DND-41 (cell line): ENCODE measurements around the gene ZMYND15.

ENCODE experiments used
- ATAC-seq: fragments of 200-7000 bp; cut with Tn5 transposase; 3 replicates; pipeline ENCODE4 v1.9.1; 2021; ENCODE audit warnings: low read depth; ENCODE audit not compliant: insufficient read depth
- DNase-seq: peaks from one replicate; pipeline ENCODE4 v3.0.0-alpha.2; 2020
- H2AFZ ChIP-seq: 2 replicates; pipeline ENCODE4 v1.6.0; 2012; ENCODE audit warnings: low read depth, low read length
- H3K27ac ChIP-seq: 2 replicates; pipeline ENCODE4 v1.5.1; 2012; ENCODE audit warnings: low read length, inconsistent platforms
- H3K27me3 ChIP-seq: fragments of 200-600 bp; sonication (generic); 2 replicates; pipeline ENCODE4 v1.6.0; 2012; ENCODE audit warnings: low read length, mild to moderate bottlenecking, inconsistent platforms; ENCODE audit not compliant: insufficient read depth, poor library complexity
- H3K36me3 ChIP-seq: 2 replicates; pipeline ENCODE4 v1.5.1; 2012; ENCODE audit warnings: low read length, inconsistent platforms; ENCODE audit not compliant: insufficient read depth
- H3K4me1 ChIP-seq: 2 replicates; pipeline ENCODE4 v1.5.1; 2012; ENCODE audit warnings: mild to moderate bottlenecking, low read length; ENCODE audit not compliant: insufficient read depth
- H3K4me2 ChIP-seq: 2 replicates; pipeline ENCODE4 v1.6.0; 2012; ENCODE audit warnings: mild to moderate bottlenecking, moderate library complexity, low read length, inconsistent platforms; ENCODE audit not compliant: insufficient read depth
- H3K4me3 ChIP-seq, 2 experiments: fragments of 200-600 bp in 1 of 2; shearing (Covaris generic) in 1 of 2; 2 replicates each; pipeline ENCODE4 v1.5.1; 2012 to 2016; ENCODE audit warnings: inconsistent platforms in 2 of 2, low read length in 2 of 2, mild to moderate bottlenecking in 2 of 2, low read depth in 1 of 2, moderate library complexity in 1 of 2
- H3K79me2 ChIP-seq: 2 replicates; pipeline ENCODE4 v1.6.0; 2012; ENCODE audit warnings: low read length, inconsistent platforms; ENCODE audit not compliant: insufficient read depth
- H3K9ac ChIP-seq: 2 replicates; pipeline ENCODE4 v1.6.0; 2012; ENCODE audit warnings: low read depth, mild to moderate bottlenecking, inconsistent platforms, low read length, moderate library complexity
- H3K9me3 ChIP-seq: 2 replicates; pipeline ENCODE4 v1.5.1; 2012; ENCODE audit warnings: low read length, moderate library complexity, mild to moderate bottlenecking, inconsistent platforms; ENCODE audit not compliant: insufficient read depth, severe bottlenecking
- H4K20me1 ChIP-seq: 2 replicates; pipeline ENCODE4 v1.6.0; 2012; ENCODE audit warnings: low read length; ENCODE audit not compliant: insufficient read depth
- EZH2 ChIP-seq: IDR thresholded peaks from 3 replicates; pipeline ENCODE4 v1.6.1; 2012; ENCODE audit warnings: borderline replicate concordance, low read depth, mild to moderate bottlenecking, moderate library complexity, low read length, inconsistent platforms; ENCODE audit not compliant: severe bottlenecking
- TF ChIP-seq, protein P1 (sequence below): IDR thresholded peaks from 2 replicates; pipeline ENCODE4 v1.5.1; 2012; ENCODE audit warnings: borderline replicate concordance, low read length, moderate library complexity, mild to moderate bottlenecking; ENCODE audit not compliant: poor library complexity, severe bottlenecking; ENCODE audit errors: extremely low read depth

ZMYND15 gene

DNA sequence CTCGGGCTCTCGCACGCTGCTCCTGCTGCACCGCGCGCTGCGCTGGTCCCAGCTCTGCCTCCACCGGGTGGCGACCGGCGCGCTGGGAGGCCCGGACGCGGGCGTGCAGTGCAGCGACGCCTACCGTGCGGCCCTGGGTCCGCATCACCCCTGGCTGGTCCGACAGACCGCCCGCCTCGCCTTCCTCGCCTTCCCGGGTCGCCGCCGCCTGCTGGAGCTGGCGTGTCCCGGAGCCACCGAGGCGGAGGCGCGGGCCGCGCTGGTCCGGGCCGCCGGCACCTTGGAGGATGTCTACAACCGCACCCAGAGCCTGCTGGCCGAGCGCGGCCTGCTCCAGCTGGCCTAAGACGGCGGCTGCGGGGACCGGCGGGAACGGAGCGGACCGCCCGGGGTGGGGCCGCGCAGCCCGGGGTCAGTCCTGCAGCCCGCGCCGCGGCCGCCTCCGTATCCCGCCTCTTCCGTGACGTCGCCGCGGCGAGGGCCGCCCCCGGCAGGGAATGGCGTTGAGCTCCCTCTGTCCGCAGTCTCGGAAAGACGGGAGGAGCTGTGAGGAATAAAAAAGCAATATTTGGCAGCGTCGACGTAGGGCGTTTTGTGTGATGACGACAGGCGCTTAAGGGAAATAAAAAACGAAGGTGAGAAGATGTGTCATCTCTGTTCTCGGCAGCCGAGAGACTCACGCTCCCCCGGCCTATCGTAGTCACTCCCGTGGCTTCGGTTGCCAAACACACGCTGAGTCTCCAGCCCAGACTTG lies 50.5 kb downstream of the ZMYND15 start:
- no peaks in the 10 kb centered on the region for H3K9me3 ChIP-seq
- peak overlapping the region; percentile 89 for H3K9ac ChIP-seq
- H3K27ac ChIP-seq, result peak overlapping the region; percentile 62
- H4K20me1 ChIP-seq, result no peaks in the 10 kb centered on the region
- H3K4me2 ChIP-seq, result peak overlapping the region; percentile 98
- H3K4me3 ChIP-seq, result peak overlapping the region; percentile 62 to 70
- peaks cover 2% of the 10 kb centered on the region; the same call in 1 of the 2 replicates for H3K79me2 ChIP-seq
- peaks cover 20% of the 10 kb centered on the region for H3K4me1 ChIP-seq
- peak; percentile 92 for ATAC-seq
- no peaks in the 10 kb centered on the region for H3K36me3 ChIP-seq
- DNase-seq, result peak; percentile 79
- TF ChIP-seq, protein P1, sequence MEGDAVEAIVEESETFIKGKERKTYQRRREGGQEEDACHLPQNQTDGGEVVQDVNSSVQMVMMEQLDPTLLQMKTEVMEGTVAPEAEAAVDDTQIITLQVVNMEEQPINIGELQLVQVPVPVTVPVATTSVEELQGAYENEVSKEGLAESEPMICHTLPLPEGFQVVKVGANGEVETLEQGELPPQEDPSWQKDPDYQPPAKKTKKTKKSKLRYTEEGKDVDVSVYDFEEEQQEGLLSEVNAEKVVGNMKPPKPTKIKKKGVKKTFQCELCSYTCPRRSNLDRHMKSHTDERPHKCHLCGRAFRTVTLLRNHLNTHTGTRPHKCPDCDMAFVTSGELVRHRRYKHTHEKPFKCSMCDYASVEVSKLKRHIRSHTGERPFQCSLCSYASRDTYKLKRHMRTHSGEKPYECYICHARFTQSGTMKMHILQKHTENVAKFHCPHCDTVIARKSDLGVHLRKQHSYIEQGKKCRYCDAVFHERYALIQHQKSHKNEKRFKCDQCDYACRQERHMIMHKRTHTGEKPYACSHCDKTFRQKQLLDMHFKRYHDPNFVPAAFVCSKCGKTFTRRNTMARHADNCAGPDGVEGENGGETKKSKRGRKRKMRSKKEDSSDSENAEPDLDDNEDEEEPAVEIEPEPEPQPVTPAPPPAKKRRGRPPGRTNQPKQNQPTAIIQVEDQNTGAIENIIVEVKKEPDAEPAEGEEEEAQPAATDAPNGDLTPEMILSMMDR, result peak; percentile 80
- TF ChIP-seq EZH2, result no peak
- no peaks in the 10 kb centered on the region for H3K27me3 ChIP-seq
- H2AFZ ChIP-seq, result peak overlapping the region; percentile 96

DNA sequence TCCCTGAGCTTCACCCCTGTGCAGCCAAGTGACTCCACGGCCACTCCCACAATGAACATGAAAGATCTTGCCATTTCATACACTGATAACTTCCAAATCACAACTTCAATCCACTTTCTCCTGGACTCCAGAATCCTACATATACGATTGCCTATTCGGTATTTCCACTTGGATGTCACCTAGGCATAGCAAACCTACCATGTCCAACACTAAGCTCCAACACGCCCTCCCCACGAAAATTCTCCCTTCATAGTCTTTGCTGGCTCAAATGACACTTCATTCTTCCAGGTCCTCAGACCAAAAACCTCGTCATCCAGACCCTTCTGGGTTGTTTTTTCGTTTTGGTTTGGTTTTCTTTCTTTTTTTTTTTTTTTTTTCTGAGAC lies 51.1 kb downstream of the ZMYND15 start:
- peak overlapping the region; percentile 98 for H3K4me2 ChIP-seq
- peak overlapping the region; percentile 89 for H3K9ac ChIP-seq
- no peaks in the 10 kb centered on the region for H3K36me3 ChIP-seq
- H3K27me3 ChIP-seq, result no peaks in the 10 kb centered on the region
- H4K20me1 ChIP-seq, result no peaks in the 10 kb centered on the region
- H3K4me1 ChIP-seq, result peaks cover 25% of the 10 kb centered on the region
- DNase-seq (no peak), ATAC-seq (no peak)
- TF ChIP-seq, protein P1, result no peak
- no peak for TF ChIP-seq EZH2
- peak overlapping the region; percentile 62 to 70; a peak in 3 of 4 replicates for H3K4me3 ChIP-seq
- H3K79me2 ChIP-seq, result peaks cover 2% of the 10 kb centered on the region; the same call in 1 of the 2 replicates
- H3K27ac ChIP-seq, result peak overlapping the region; percentile 62
- H3K9me3 ChIP-seq, result no peaks in the 10 kb centered on the region
- H2AFZ ChIP-seq, result peak overlapping the region; percentile 96

DNA sequence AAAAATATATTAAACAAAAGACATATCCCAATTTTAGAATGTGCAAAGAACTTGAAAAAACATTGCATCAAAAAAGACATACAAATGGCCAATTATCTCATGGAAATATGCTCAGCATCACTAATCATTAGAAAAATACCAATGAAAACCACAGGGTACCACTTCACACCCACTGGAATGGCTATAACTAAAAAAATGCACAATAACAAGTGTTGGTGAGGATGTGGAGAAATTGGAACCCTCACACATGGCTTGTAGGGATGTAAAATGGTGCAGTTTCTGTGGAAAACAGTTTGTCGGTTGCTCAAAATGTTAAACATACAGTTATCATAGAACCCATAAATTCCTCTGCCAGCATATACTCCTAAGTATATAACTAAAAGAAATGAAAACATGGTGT lies 55.5 kb downstream of the ZMYND15 start:
- DNase-seq (no peak), ATAC-seq (no peak)
- H3K4me3 ChIP-seq, result peak overlapping the region in 1 of 2 experiments; percentile 69; a peak in 2 of 4 replicates
- TF ChIP-seq EZH2, result no peak
- TF ChIP-seq, protein P1, result no peak
- H2AFZ ChIP-seq, result peak overlapping the region; percentile 60
- H3K4me2 ChIP-seq, result peak overlapping the region; percentile 40; the same call in 1 of the 2 replicates
- H3K36me3 ChIP-seq, result peaks cover 22% of the 10 kb centered on the region
- H3K27ac ChIP-seq, result no peak overlapping the region
- H3K9ac ChIP-seq, result 0 out of 2 replicates have a peak overlapping the region, but pooled peaks have one; percentile 74
- H3K79me2 ChIP-seq, result peaks cover 21% of the 10 kb centered on the region
- peaks cover 29% of the 10 kb centered on the region for H3K4me1 ChIP-seq
- no peaks in the 10 kb centered on the region for H3K27me3 ChIP-seq
- no peaks in the 10 kb centered on the region for H3K9me3 ChIP-seq
- peaks cover 12% of the 10 kb centered on the region; the same call in 1 of the 2 replicates for H4K20me1 ChIP-seq
